ENCODE results near the gene SEMA4C.

GRCh38 chr2:96882906-96883305 lies 13.0 kb upstream of the SEMA4C start:
- TF ChIP-seq POLR2AphosphoS5 (IDR thresholded peaks at IDR 0.05; ENCODE audit: borderline replicate concordance, low read depth, low read length) (no peak), EZH2 (IDR thresholded peaks at IDR 0.05) (no peak)

All from SK-N-MC (cell line).